ENCODE measurements around the gene SPECC1L. TPM values are rescaled to one million over a fixed set of nuclear protein-coding genes. Genes with fewer than 3 reads are reported as not detected.
"Not testable (repeated sequence)": the region's sequence is repeated elsewhere in the genome, so short reads cannot be mapped to it uniquely, and the experiment has no call there.

SPECC1L gene
- total RNA-seq, 1 donor from 2014 or later, result 69.2 TPM

DNA sequence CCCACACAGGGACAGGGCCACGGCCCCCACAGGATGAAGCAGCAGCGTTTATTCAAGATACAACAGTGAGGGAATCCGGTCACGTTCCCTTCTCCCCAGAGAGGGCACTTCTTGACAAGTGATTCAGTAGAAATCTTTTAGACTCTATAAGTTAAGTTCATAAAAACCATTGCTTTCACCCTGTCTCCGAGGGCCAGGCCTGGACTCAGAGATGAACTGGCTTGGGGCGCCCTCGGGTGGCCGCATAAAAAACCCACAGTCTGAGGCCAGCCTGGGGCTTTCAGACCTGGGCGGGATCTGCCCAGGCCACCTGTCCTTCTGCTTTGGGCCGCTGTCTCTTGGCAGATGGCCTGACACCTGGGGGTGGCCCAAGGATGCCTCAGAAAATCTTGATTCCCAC, 11.2 kb upstream of the SPECC1L start:
- TF ChIP-seq, protein P1, sequence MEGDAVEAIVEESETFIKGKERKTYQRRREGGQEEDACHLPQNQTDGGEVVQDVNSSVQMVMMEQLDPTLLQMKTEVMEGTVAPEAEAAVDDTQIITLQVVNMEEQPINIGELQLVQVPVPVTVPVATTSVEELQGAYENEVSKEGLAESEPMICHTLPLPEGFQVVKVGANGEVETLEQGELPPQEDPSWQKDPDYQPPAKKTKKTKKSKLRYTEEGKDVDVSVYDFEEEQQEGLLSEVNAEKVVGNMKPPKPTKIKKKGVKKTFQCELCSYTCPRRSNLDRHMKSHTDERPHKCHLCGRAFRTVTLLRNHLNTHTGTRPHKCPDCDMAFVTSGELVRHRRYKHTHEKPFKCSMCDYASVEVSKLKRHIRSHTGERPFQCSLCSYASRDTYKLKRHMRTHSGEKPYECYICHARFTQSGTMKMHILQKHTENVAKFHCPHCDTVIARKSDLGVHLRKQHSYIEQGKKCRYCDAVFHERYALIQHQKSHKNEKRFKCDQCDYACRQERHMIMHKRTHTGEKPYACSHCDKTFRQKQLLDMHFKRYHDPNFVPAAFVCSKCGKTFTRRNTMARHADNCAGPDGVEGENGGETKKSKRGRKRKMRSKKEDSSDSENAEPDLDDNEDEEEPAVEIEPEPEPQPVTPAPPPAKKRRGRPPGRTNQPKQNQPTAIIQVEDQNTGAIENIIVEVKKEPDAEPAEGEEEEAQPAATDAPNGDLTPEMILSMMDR (IDR thresholded peaks at IDR 0.05; ENCODE audit: insufficient read depth, low read depth, low read length), result peak; percentile 18
- DNase-seq (ENCODE audit: low read depth), result peak; percentile 44
- FAIRE-seq; H3K27me3 Mint-ChIP-seq (ENCODE audit: low read depth, unreplicated experiment); H3K9me3 Mint-ChIP-seq (ENCODE audit: unreplicated experiment); H3K4me3 Mint-ChIP-seq (ENCODE audit: unreplicated experiment); H3K4me1 ChIP-seq (ENCODE audit: insufficient read depth, low read length); H3K36me3 Mint-ChIP-seq (ENCODE audit: low read depth, unreplicated experiment); H3K27ac Mint-ChIP-seq (ENCODE audit: unreplicated experiment); H3K79me2 ChIP-seq (ENCODE audit: insufficient read depth, low read length); H4K20me1 ChIP-seq (ENCODE audit: insufficient read depth, low read length); H3K27ac ChIP-seq (ENCODE audit: low read depth, low read length); H3K36me3 ChIP-seq (ENCODE audit: insufficient read depth, low read length); H3K4me3 ChIP-seq (ENCODE audit: insufficient read depth, low read depth, low read length); H2AFZ ChIP-seq (ENCODE audit: low read depth, low read length); H3K9me3 ChIP-seq (ENCODE audit: insufficient read depth, low read depth, low read length); H3K27me3 ChIP-seq (ENCODE audit: insufficient read depth, low read length); H3K9ac ChIP-seq (ENCODE audit: low read length); H3K4me1 Mint-ChIP-seq (ENCODE audit: low read depth, unreplicated experiment): not testable (repeated sequence)
- H3K4me2 ChIP-seq (ENCODE audit: low read length), result peak overlapping the region; percentile 52

DNA sequence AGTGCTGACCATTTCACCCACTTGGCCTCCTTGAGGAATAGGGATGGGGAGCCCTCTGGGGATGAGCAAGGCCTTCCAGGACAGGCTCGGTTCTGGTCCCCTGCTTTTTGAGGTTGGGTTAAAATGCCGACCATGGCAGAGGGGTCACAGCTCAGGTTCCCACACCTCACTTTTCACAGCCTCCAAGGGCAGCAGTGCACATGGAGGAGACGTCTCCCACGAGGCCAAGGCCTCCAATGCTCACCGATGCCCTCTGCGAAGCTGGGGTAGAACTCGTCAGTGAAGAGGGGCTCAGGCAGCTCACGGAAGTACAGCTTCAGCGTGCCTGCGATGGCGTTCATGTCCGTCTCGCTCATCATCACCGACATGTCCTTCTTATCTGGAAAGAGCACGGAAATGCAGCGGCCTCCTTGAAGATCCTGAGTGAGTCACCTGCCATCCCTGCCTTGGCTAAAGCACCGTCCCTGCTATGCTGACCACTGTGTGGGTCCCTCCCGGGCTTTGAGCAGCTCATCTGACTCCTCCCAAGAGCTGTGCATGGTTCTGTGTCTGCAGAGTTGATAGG, 8.4 kb upstream of the SPECC1L start:
- not testable (repeated sequence) for H3K79me2 ChIP-seq (ENCODE audit: insufficient read depth, low read length); H3K9ac ChIP-seq (ENCODE audit: low read length); H3K9me3 ChIP-seq (ENCODE audit: insufficient read depth, low read depth, low read length); H4K20me1 ChIP-seq (ENCODE audit: insufficient read depth, low read length); H3K27ac ChIP-seq (ENCODE audit: low read depth, low read length); FAIRE-seq; H3K27ac Mint-ChIP-seq (ENCODE audit: unreplicated experiment); H3K9me3 Mint-ChIP-seq (ENCODE audit: unreplicated experiment); H2AFZ ChIP-seq (ENCODE audit: low read depth, low read length); H3K36me3 Mint-ChIP-seq (ENCODE audit: low read depth, unreplicated experiment); H3K4me2 ChIP-seq (ENCODE audit: low read length); H3K4me3 Mint-ChIP-seq (ENCODE audit: unreplicated experiment); H3K4me1 ChIP-seq (ENCODE audit: insufficient read depth, low read length); H3K27me3 ChIP-seq (ENCODE audit: insufficient read depth, low read length); DNase-seq (ENCODE audit: low read depth); H3K4me1 Mint-ChIP-seq (ENCODE audit: low read depth, unreplicated experiment); H3K27me3 Mint-ChIP-seq (ENCODE audit: low read depth, unreplicated experiment); H3K36me3 ChIP-seq (ENCODE audit: insufficient read depth, low read length); H3K4me3 ChIP-seq (ENCODE audit: insufficient read depth, low read depth, low read length)

DNA sequence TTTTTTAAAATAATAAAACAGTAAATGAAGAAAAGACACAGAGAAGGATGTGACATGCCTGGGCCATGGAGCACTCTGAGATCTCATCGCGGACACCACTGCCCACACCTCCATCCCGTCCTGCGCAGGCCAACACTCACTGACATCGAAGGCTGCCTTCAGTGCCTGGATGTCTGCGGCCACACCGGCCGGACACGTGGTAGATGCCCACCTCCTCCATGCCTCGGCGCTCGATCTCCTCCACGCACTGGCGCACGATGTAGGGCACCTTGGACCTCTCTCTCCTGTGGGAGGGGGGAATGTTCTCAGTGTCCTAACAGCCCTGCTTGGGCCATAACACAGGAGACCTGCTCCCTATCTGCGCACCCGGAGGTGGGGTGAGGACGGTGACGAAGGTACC, 7.2 kb upstream of the SPECC1L start:
- H3K27me3 ChIP-seq (ENCODE audit: insufficient read depth, low read length); DNase-seq (ENCODE audit: low read depth); H3K9me3 ChIP-seq (ENCODE audit: insufficient read depth, low read depth, low read length); H4K20me1 ChIP-seq (ENCODE audit: insufficient read depth, low read length); H3K9ac ChIP-seq (ENCODE audit: low read length); H3K27ac ChIP-seq (ENCODE audit: low read depth, low read length); H3K36me3 Mint-ChIP-seq (ENCODE audit: low read depth, unreplicated experiment); H3K36me3 ChIP-seq (ENCODE audit: insufficient read depth, low read length); H3K27me3 Mint-ChIP-seq (ENCODE audit: low read depth, unreplicated experiment); FAIRE-seq; H3K9me3 Mint-ChIP-seq (ENCODE audit: unreplicated experiment); H3K4me1 Mint-ChIP-seq (ENCODE audit: low read depth, unreplicated experiment); H2AFZ ChIP-seq (ENCODE audit: low read depth, low read length); H3K4me3 ChIP-seq (ENCODE audit: insufficient read depth, low read depth, low read length); H3K4me3 Mint-ChIP-seq (ENCODE audit: unreplicated experiment); H3K4me2 ChIP-seq (ENCODE audit: low read length); H3K27ac Mint-ChIP-seq (ENCODE audit: unreplicated experiment); H3K4me1 ChIP-seq (ENCODE audit: insufficient read depth, low read length); H3K79me2 ChIP-seq (ENCODE audit: insufficient read depth, low read length): not testable (repeated sequence)

DNA sequence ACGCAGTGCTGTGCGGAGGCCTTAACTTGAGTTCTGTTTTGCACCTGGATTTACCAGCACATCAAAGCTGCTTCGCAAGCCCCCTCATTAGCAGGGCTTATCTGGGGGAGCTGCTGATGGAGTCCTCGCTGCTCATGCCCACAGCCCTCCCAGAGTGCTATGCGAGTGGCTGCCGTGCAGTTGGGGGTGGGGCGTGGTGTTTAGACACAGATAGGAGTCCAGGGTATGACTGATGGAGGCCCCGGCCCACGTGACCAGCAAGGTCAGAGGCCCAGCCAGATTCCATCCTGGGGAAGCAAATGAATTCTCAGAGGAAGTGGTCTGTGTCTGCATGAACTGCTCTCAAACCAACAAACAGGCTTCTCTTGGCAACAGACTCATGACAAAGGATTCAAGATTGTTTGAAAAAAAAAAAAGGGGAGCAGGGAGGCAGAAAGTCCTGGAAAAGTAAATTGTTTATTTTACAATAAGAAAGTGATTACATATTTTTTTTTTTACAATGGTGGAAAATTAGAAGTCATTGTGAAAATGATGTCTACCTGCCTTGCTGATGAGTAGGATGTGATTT, 6.2 kb upstream of the SPECC1L start:
- H3K27me3 Mint-ChIP-seq (ENCODE audit: low read depth, unreplicated experiment); H3K4me2 ChIP-seq (ENCODE audit: low read length); H3K9me3 Mint-ChIP-seq (ENCODE audit: unreplicated experiment); FAIRE-seq; H2AFZ ChIP-seq (ENCODE audit: low read depth, low read length); H3K36me3 ChIP-seq (ENCODE audit: insufficient read depth, low read length); H3K36me3 Mint-ChIP-seq (ENCODE audit: low read depth, unreplicated experiment); H3K4me1 ChIP-seq (ENCODE audit: insufficient read depth, low read length); H3K27ac ChIP-seq (ENCODE audit: low read depth, low read length); H3K9ac ChIP-seq (ENCODE audit: low read length); H3K9me3 ChIP-seq (ENCODE audit: insufficient read depth, low read depth, low read length); H3K4me3 ChIP-seq (ENCODE audit: insufficient read depth, low read depth, low read length); H3K4me1 Mint-ChIP-seq (ENCODE audit: low read depth, unreplicated experiment); H3K79me2 ChIP-seq (ENCODE audit: insufficient read depth, low read length); H3K27me3 ChIP-seq (ENCODE audit: insufficient read depth, low read length); H4K20me1 ChIP-seq (ENCODE audit: insufficient read depth, low read length); H3K4me3 Mint-ChIP-seq (ENCODE audit: unreplicated experiment): not testable (repeated sequence)
- DNase-seq (ENCODE audit: low read depth), result peak; percentile 54
- peak overlapping the region; percentile 34 for H3K27ac Mint-ChIP-seq (ENCODE audit: unreplicated experiment)
